Measurements from ENCODE around the gene TENT4B.

GRCh38 chr16:50275428-50276325, 122.6 kb downstream of the TENT4B start:
- TF ChIP-seq POLR2A (IDR thresholded peaks at IDR 0.05) (no peak), CTCF (IDR thresholded peaks at IDR 0.05) (no peak)
